Keratinocyte (primary cell): ENCODE measurements around the gene WDR70. TPM values are rescaled to one million over a fixed set of nuclear protein-coding genes. Genes with fewer than 3 reads are reported as not detected.

ENCODE experiments used
- DNase-seq: peaks from one replicate; pipeline ENCODE4 v3.0.0-alpha.2; 2011; ENCODE audit warnings: low read depth, missing footprints, low spot score
- FAIRE-seq: peaks from 2 replicates; lab custom pipeline; 2011; peaks lifted over from hg19 to GRCh38; lab: Jason Lieb, UNC
- H2AFZ ChIP-seq: 2 replicates; pipeline ENCODE4 v1.6.0; 2012; ENCODE audit warnings: low read length, control low read depth, inconsistent platforms; ENCODE audit not compliant: control insufficient read depth
- H3K27ac ChIP-seq: 2 replicates; pipeline ENCODE4 v1.5.1; 2011; ENCODE audit warnings: low read length; ENCODE audit not compliant: control insufficient read depth, insufficient read depth
- H3K27me3 ChIP-seq: 3 replicates; pipeline ENCODE4 v1.6.0; 2011; ENCODE audit warnings: low read length; ENCODE audit not compliant: control insufficient read depth, insufficient read depth; ENCODE audit errors: extremely low read depth
- H3K36me3 ChIP-seq, 2 experiments: 2 replicates in 1 of 2; 3 replicates in 1 of 2; pipeline ENCODE4 v1.5.1; 2011; ENCODE audit warnings: low read length in 2 of 2, mild to moderate bottlenecking in 1 of 2; ENCODE audit not compliant: control insufficient read depth in 2 of 2, insufficient read depth in 2 of 2; ENCODE audit errors: extremely low read depth in 1 of 2
- H3K4me1 ChIP-seq: 3 replicates; pipeline ENCODE4 v1.5.1; 2011; ENCODE audit warnings: low read length; ENCODE audit not compliant: control insufficient read depth, insufficient read depth; ENCODE audit errors: extremely low read depth
- H3K4me2 ChIP-seq: 3 replicates; pipeline ENCODE4 v1.6.0; 2011; ENCODE audit warnings: low read depth, low read length; ENCODE audit not compliant: control insufficient read depth, insufficient read depth; ENCODE audit errors: extremely low read depth
- H3K4me3 ChIP-seq, 3 experiments: fragments of 200-600 bp in 1 of 3; sonication (generic) in 1 of 3; 2 replicates in 2 of 3; 3 replicates in 1 of 3; pipeline ENCODE4 v1.5.1; 2011 to 2016; ENCODE audit warnings: low read length in 3 of 3, mild to moderate bottlenecking in 3 of 3, control low read depth in 2 of 3, inconsistent platforms in 1 of 3, low read depth in 1 of 3, mixed read lengths in 1 of 3, mixed run types in 1 of 3, moderate library complexity in 1 of 3; ENCODE audit not compliant: control insufficient read depth in 2 of 3, insufficient read depth in 2 of 3; ENCODE audit errors: extremely low read depth in 1 of 3
- H3K79me2 ChIP-seq: 2 replicates; pipeline ENCODE4 v1.6.0; 2012; ENCODE audit warnings: low read length; ENCODE audit not compliant: control insufficient read depth, insufficient read depth
- H3K9ac ChIP-seq: 3 replicates; pipeline ENCODE4 v1.6.0; 2011; ENCODE audit warnings: low read length; ENCODE audit not compliant: control insufficient read depth, insufficient read depth; ENCODE audit errors: extremely low read depth
- H3K9me1 ChIP-seq: 3 replicates; pipeline ENCODE4 v1.6.0; 2011; ENCODE audit warnings: low read length; ENCODE audit not compliant: control insufficient read depth, insufficient read depth; ENCODE audit errors: extremely low read depth
- H3K9me3 ChIP-seq: 2 replicates; pipeline ENCODE4 v1.5.1; 2012; ENCODE audit warnings: low read depth, low read length; ENCODE audit not compliant: control insufficient read depth
- H4K20me1 ChIP-seq: 3 replicates; pipeline ENCODE4 v1.6.0; 2011; ENCODE audit warnings: low read length; ENCODE audit not compliant: control insufficient read depth, insufficient read depth; ENCODE audit errors: extremely low read depth
- CTCF ChIP-seq, 3 experiments: IDR thresholded peaks in 1 of 3; conservative IDR thresholded peaks in 1 of 3; optimal IDR thresholded peaks in 1 of 3; 2 replicates in 2 of 3; 3 replicates in 1 of 3; pipeline versions ENCODE3 to v1.5.1; 2011; ENCODE audit warnings: low read length in 3 of 3, mild to moderate bottlenecking in 3 of 3, moderate library complexity in 2 of 3, control low read depth in 1 of 3, inconsistent platforms in 1 of 3; ENCODE audit not compliant: insufficient read depth in 2 of 3; ENCODE audit errors: extremely low read depth in 1 of 3
- EZH2 ChIP-seq: IDR thresholded peaks from one replicate; pipeline ENCODE4 v1.6.1; 2012; ENCODE audit warnings: inconsistent platforms, mild to moderate bottlenecking, low read length, moderate library complexity
- dilution Hi-C: fragments of 300-500 bp; cut with MboI; formaldehyde crosslinking; loops from one replicate; pipeline ENCODE4 v1.7.0; 2020; ENCODE audit warnings: low sequenced_read_pairs; ENCODE audit not compliant: extremely low pct_ligation_motif_present
- polyA plus RNA-seq, 5 experiments: library from polyadenylated mRNA; depleted of rRNA in 3 of 5; stranded (reverse) in 3 of 5; stranded (forward) in 1 of 5; unstranded in 1 of 5; fragments of >200 nt; gene quantifications; 1 replicate in 1 of 5; 2 replicates in 3 of 5; 3 replicates in 1 of 5; pipeline versions ENCODE4 v1.2.1 to v1.2.3, GENCODE V29; 2011 to 2012; ENCODE audit warnings: missing spikeins in 2 of 5, low read depth in 1 of 5, low replicate concordance in 1 of 5

The WDR70 gene
- polyA plus RNA-seq, 1 donor (not counting 4 experiments of a cell fraction or from before 2014, with no cell fraction given) = 25.1 TPM

GRCh38 chr5:37665272-37665671, 286.2 kb downstream of the WDR70 start:
- Histone ChIP-seq H3K9me3 (no peaks in the 10 kb centered on the region), H3K9ac (no peak overlapping the region), H3K4me3 (no peak overlapping the region), H4K20me1 (no peaks in the 10 kb centered on the region), H3K4me1 (peaks cover 13% of the 10 kb centered on the region), H3K9me1 (no peaks in the 10 kb centered on the region), H3K27ac (no peak overlapping the region), H2AFZ (no peak overlapping the region), H3K4me2 (no peak overlapping the region), H3K79me2 (no peaks in the 10 kb centered on the region), H3K27me3 (no peaks in the 10 kb centered on the region), H3K36me3 (no peaks in the 10 kb centered on the region)
- no peak for TF ChIP-seq CTCF (optimal IDR thresholded peaks at IDR 0.05 in 1 of 3, IDR thresholded peaks at IDR 0.05 in 1 of 3, conservative IDR thresholded peaks at IDR 0.05 in 1 of 3; ENCODE audit: extremely low read depth in 1 of 3, insufficient read depth in 2 of 3, low read length in 3 of 3)
- TF ChIP-seq EZH2 = no peak
- peak; percentile 5 for FAIRE-seq
- dilution Hi-C loops = no loop called here
- no peak for DNase-seq

- Histone ChIP-seq H3K9me1 (no peaks in the 10 kb centered on the region), H3K4me2 (no peak overlapping the region), H3K4me1 (peaks cover 13% of the 10 kb centered on the region), H3K9ac (no peak overlapping the region), H3K36me3 (no peaks in the 10 kb centered on the region), H3K27ac (no peak overlapping the region), H3K4me3 (no peak overlapping the region), H3K9me3 (no peaks in the 10 kb centered on the region), H3K79me2 (no peaks in the 10 kb centered on the region), H4K20me1 (no peaks in the 10 kb centered on the region), H3K27me3 (no peaks in the 10 kb centered on the region), H2AFZ (no peak overlapping the region)
- DNase-seq (no peak), FAIRE-seq (no peak)
- dilution Hi-C loops = no loop called here
- TF ChIP-seq EZH2 (no peak), CTCF (optimal IDR thresholded peaks at IDR 0.05 in 1 of 3, IDR thresholded peaks at IDR 0.05 in 1 of 3, conservative IDR thresholded peaks at IDR 0.05 in 1 of 3; ENCODE audit: extremely low read depth in 1 of 3, insufficient read depth in 2 of 3, low read length in 3 of 3) (no peak)
Observed at GRCh38 chr5:37665889-37666288, 286.8 kb downstream of the WDR70 start.
